Gastroesophageal sphincter (tissue), 3 donors: ENCODE measurements around the gene LYRM4.

Experiments used
- POLR2AphosphoS5 ChIP-seq: sonication (generic); formaldehyde crosslinking; IDR thresholded peaks from one replicate; pipeline ENCODE4 v1.6.1; 2017; ENCODE audit warnings: antibody characterized with exemption
- TF ChIP-seq, protein P1 (sequence below), 4 experiments: fragments of 200-600 bp in 2 of 4; fragments of 450-650 bp in 2 of 4; sonication (generic) in 1 of 4; IDR thresholded peaks; one replicate each; pipeline ENCODE4 v1.5.1; 2017 to 2019; ENCODE audit warnings: antibody characterized with exemption in 4 of 4, mild to moderate bottlenecking in 2 of 4, moderate library complexity in 2 of 4

DNA sequence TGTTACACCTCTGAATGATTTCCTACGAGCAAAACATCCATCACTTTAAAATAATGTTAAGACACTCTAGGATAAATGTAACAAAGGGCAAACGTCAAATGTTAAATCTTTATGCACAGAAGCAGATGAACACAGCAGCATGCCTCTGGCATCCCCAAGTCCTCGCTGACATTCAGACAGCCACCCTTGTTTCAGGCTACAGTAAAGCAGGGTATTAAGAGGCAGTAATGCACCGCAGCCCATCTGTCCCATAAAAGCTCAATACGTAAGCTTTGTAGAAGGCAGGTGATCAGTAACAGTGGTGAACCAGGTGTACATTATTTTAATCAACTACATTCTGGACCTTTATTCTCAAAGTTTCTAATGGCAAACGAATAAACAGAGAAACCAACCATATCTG, 110.9 kb downstream of the LYRM4 start:
- TF ChIP-seq, protein P1, sequence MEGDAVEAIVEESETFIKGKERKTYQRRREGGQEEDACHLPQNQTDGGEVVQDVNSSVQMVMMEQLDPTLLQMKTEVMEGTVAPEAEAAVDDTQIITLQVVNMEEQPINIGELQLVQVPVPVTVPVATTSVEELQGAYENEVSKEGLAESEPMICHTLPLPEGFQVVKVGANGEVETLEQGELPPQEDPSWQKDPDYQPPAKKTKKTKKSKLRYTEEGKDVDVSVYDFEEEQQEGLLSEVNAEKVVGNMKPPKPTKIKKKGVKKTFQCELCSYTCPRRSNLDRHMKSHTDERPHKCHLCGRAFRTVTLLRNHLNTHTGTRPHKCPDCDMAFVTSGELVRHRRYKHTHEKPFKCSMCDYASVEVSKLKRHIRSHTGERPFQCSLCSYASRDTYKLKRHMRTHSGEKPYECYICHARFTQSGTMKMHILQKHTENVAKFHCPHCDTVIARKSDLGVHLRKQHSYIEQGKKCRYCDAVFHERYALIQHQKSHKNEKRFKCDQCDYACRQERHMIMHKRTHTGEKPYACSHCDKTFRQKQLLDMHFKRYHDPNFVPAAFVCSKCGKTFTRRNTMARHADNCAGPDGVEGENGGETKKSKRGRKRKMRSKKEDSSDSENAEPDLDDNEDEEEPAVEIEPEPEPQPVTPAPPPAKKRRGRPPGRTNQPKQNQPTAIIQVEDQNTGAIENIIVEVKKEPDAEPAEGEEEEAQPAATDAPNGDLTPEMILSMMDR (IDR thresholded peaks at IDR 0.05), result no peak
- TF ChIP-seq POLR2AphosphoS5, result no peak
